H9 (cell line): ENCODE results near the gene URI1. TPM values are rescaled to one million over a fixed set of nuclear protein-coding genes. Genes with fewer than 3 reads are reported as not detected.

Experiments used
- DNase-seq: peaks from one replicate; pipeline ENCODE4 v3.0.0-alpha.2; 2017
- H2AFZ ChIP-seq: one replicate; pipeline ENCODE4 v1.6.1; 2013; ENCODE audit warnings: mild to moderate bottlenecking, low read length, control low read depth, moderate library complexity
- H2AK5ac ChIP-seq: 2 replicates; pipeline ENCODE4 v1.6.1; 2013; ENCODE audit warnings: low read length, control low read depth, mixed read lengths; ENCODE audit not compliant: insufficient read length
- H2BK120ac ChIP-seq: one replicate; pipeline ENCODE4 v1.6.1; 2013; ENCODE audit warnings: low read depth, mild to moderate bottlenecking, low read length, control low read depth, inconsistent platforms; ENCODE audit not compliant: poor library complexity, severe bottlenecking
- H2BK12ac ChIP-seq: 2 replicates; pipeline ENCODE4 v1.6.1; 2013; ENCODE audit warnings: low read length, control low read depth, mixed read lengths, low read depth; ENCODE audit not compliant: insufficient read length
- H2BK15ac ChIP-seq: 2 replicates; pipeline ENCODE4 v1.6.1; 2013; ENCODE audit warnings: low read depth, low read length, control low read depth
- H2BK20ac ChIP-seq: one replicate; pipeline ENCODE4 v1.6.1; 2013; ENCODE audit warnings: low read depth, mild to moderate bottlenecking, low read length, control low read depth, inconsistent platforms; ENCODE audit not compliant: poor library complexity, severe bottlenecking
- H2BK5ac ChIP-seq: 2 replicates; pipeline ENCODE4 v1.6.1; 2013; ENCODE audit warnings: low read length, control low read depth, mixed read lengths; ENCODE audit not compliant: insufficient read length
- H3K14ac ChIP-seq: 2 replicates; pipeline ENCODE4 v1.6.1; 2013; ENCODE audit warnings: low read length, control low read depth; ENCODE audit not compliant: insufficient read depth
- H3K18ac ChIP-seq: 2 replicates; pipeline ENCODE4 v1.6.1; 2013; ENCODE audit warnings: low read depth, mild to moderate bottlenecking, mixed read lengths, low read length, control low read depth; ENCODE audit not compliant: insufficient read length
- H3K23ac ChIP-seq: 2 replicates; pipeline ENCODE4 v1.6.1; 2013; ENCODE audit warnings: low read length, control low read depth, mixed read lengths, low read depth; ENCODE audit not compliant: insufficient read length
- H3K23me2 ChIP-seq: 2 replicates; pipeline ENCODE4 v1.6.1; 2013; ENCODE audit warnings: low read depth, mild to moderate bottlenecking, mixed read lengths, low read length, control low read depth; ENCODE audit not compliant: insufficient read length, poor library complexity, severe bottlenecking
- H3K27ac ChIP-seq: 2 replicates; pipeline ENCODE4 v1.5.1; 2013; ENCODE audit warnings: low read length, control low read depth, mixed read lengths, low read depth; ENCODE audit not compliant: insufficient read length
- H3K27me3 ChIP-seq: 2 replicates; pipeline ENCODE4 v1.6.1; 2013; ENCODE audit warnings: low read length, control low read depth, inconsistent platforms; ENCODE audit not compliant: insufficient read depth
- H3K4ac ChIP-seq: 2 replicates; pipeline ENCODE4 v1.6.1; 2013; ENCODE audit warnings: low read depth, mild to moderate bottlenecking, control low read depth, inconsistent platforms, low read length, moderate library complexity
- H3K4me1 ChIP-seq: 2 replicates; pipeline ENCODE4 v1.6.1; 2013; ENCODE audit warnings: low read length, control low read depth, inconsistent platforms; ENCODE audit not compliant: insufficient read depth
- H3K4me2 ChIP-seq: 2 replicates; pipeline ENCODE4 v1.6.1; 2013; ENCODE audit warnings: low read length, control low read depth, mixed read lengths; ENCODE audit not compliant: insufficient read length, insufficient read depth
- H3K56ac ChIP-seq: 2 replicates; pipeline ENCODE4 v1.6.1; 2013; ENCODE audit warnings: low read depth, mild to moderate bottlenecking, mixed read lengths, low read length, control low read depth; ENCODE audit not compliant: insufficient read length
- H3K79me1 ChIP-seq: 2 replicates; pipeline ENCODE4 v1.6.1; 2013; ENCODE audit warnings: low read depth, mild to moderate bottlenecking, moderate library complexity, low read length, control low read depth, inconsistent platforms; ENCODE audit not compliant: insufficient read depth, poor library complexity, severe bottlenecking
- H3K79me2 ChIP-seq: 2 replicates; pipeline ENCODE4 v1.6.1; 2013; ENCODE audit warnings: low read length, control low read depth, inconsistent platforms; ENCODE audit not compliant: insufficient read depth
- H3K9ac ChIP-seq: 2 replicates; pipeline ENCODE4 v1.6.1; 2013; ENCODE audit warnings: low read length, control low read depth, mixed read lengths; ENCODE audit not compliant: insufficient read length; ENCODE audit errors: extremely low read depth
- H3K9me3 ChIP-seq: one replicate; pipeline ENCODE4 v1.6.1; 2013; ENCODE audit warnings: low read depth, low read length, inconsistent platforms; ENCODE audit not compliant: control insufficient read depth
- H3T11ph ChIP-seq: one replicate; pipeline ENCODE4 v1.6.1; 2013; ENCODE audit warnings: mild to moderate bottlenecking, low read length, control low read depth, inconsistent platforms
- H4K20me1 ChIP-seq: one replicate; pipeline ENCODE4 v1.6.1; 2013; ENCODE audit not compliant: control insufficient read depth, insufficient read length, insufficient read depth
- H4K5ac ChIP-seq: 2 replicates; pipeline ENCODE4 v1.6.1; 2013; ENCODE audit warnings: low read depth, mild to moderate bottlenecking, mixed read lengths, low read length, control low read depth; ENCODE audit not compliant: insufficient read length
- H4K8ac ChIP-seq: replicated peaks from 2 replicates; pipeline ENCODE4 v1.6.1; 2013; ENCODE audit warnings: low read length, control low read depth, mixed read lengths, low read depth; ENCODE audit not compliant: insufficient read length
- H4K91ac ChIP-seq: 2 replicates; pipeline ENCODE4 v1.6.1; 2013; ENCODE audit warnings: low read depth, mild to moderate bottlenecking, moderate library complexity, mixed read lengths, low read length, control low read depth; ENCODE audit not compliant: insufficient read length
- H3K27ac Mint-ChIP-seq, 3 experiments: 2 replicates in 2 of 3; 3 replicates in 1 of 3; pipeline ENCODE4 v1.8.0; 2020 to 2021; ENCODE audit warnings: mixed read lengths in 3 of 3, mild to moderate bottlenecking in 1 of 3, moderate library complexity in 1 of 3
- H3K27me3 Mint-ChIP-seq: 2 replicates; pipeline ENCODE4 v1.8.0; 2021; ENCODE audit warnings: low read depth, mild to moderate bottlenecking, moderate library complexity, mixed read lengths
- H3K36me3 Mint-ChIP-seq, 3 experiments: 2 replicates in 2 of 3; 3 replicates in 1 of 3; pipeline ENCODE4 v1.8.0; 2020 to 2021; ENCODE audit warnings: low read depth in 3 of 3, mixed read lengths in 3 of 3; ENCODE audit not compliant: insufficient read depth in 1 of 3
- H3K4me1 Mint-ChIP-seq, 2 experiments: 2 replicates each; pipeline ENCODE4 v1.8.0; 2020; ENCODE audit warnings: mixed read lengths in 2 of 2
- H3K4me3 Mint-ChIP-seq, 2 experiments: 2 replicates in 1 of 2; 3 replicates in 1 of 2; pipeline ENCODE4 v1.8.0; 2020 to 2021; ENCODE audit warnings: mild to moderate bottlenecking in 2 of 2, mixed read lengths in 2 of 2, moderate library complexity in 1 of 2
- H3K9me3 Mint-ChIP-seq, 2 experiments: 2 replicates in 1 of 2; 3 replicates in 1 of 2; pipeline ENCODE4 v1.8.0; 2020; ENCODE audit warnings: mild to moderate bottlenecking in 2 of 2, mixed read lengths in 2 of 2, moderate library complexity in 1 of 2
- CTCF ChIP-seq: fragments of 200-600 bp; sonication (generic); conservative IDR thresholded peaks from 3 replicates; pipeline ENCODE4 v1.8.0; 2021; ENCODE audit warnings: antibody characterized with exemption, mild to moderate bottlenecking
- WGBS: extraction: QIAGEN DNeasy Blood & Tissue Kit; methylation state at CpG from one replicate; pipeline ENCODE4 v1.1.7; 2013; ENCODE audit warnings: missing lambda C conversion rate, low lambda C conversion rate, mixed read lengths; ENCODE audit not compliant: insufficient read length; ENCODE audit errors: extremely low coverage; 5-methylcytosine and 5-hydroxymethylcytosine counted together
- total RNA-seq: library from RNA; stranded (reverse); gene quantifications from 2 replicates; pipeline ENCODE4 v1.2.1, GENCODE V29; 2021

The URI1 gene
- total RNA-seq, 1 experiment from 2014 or later, result 54.3 TPM

GRCh38 chr19:29952646-29953045, 10.6 kb downstream of the URI1 start:
- Histone ChIP-seq H2BK12ac (no peak overlapping the region), H3K9me3 (no peaks in the 10 kb centered on the region), H3K56ac (no peak overlapping the region), H3K27me3 (no peaks in the 10 kb centered on the region), H3T11ph (no peak overlapping the region), H2BK120ac (no peak overlapping the region), H4K20me1 (no peaks in the 10 kb centered on the region), H3K27ac (no peak overlapping the region), H3K79me2 (peaks cover 7% of the 10 kb centered on the region; the same call in 1 of the 2 replicates), H3K79me1 (peaks cover 2% of the 10 kb centered on the region), H2BK5ac (no peak overlapping the region), H3K9ac (no peak overlapping the region), H2BK15ac (no peak overlapping the region), H2AFZ (no peak overlapping the region), H3K4me2 (no peak overlapping the region), H3K18ac (no peak overlapping the region), H3K23ac (no peak overlapping the region), H2BK20ac (no peak overlapping the region), H4K5ac (no peak overlapping the region), H3K14ac (no peak overlapping the region), H3K23me2 (no peaks in the 10 kb centered on the region), H3K4ac (no peak overlapping the region), H2AK5ac (no peak overlapping the region), H4K8ac (no peak overlapping the region), H3K4me1 (no peaks in the 10 kb centered on the region), H4K91ac (no peak overlapping the region)
- no peak overlapping the region for H3K4me3 Mint-ChIP-seq
- H3K27ac Mint-ChIP-seq, result peak overlapping the region; percentile 1 to 83 (median 31); a peak in 2 of 7 replicates
- no peak for TF ChIP-seq CTCF
- peaks cover 6 to 10% of the 10 kb centered on the region in 2 experiments for H3K4me1 Mint-ChIP-seq
- peaks cover 15 to 17% of the 10 kb centered on the region in 2 experiments; a peak in 4 of 5 replicates for H3K9me3 Mint-ChIP-seq
- peaks cover 14 to 37% (median 30%) of the 10 kb centered on the region in 3 experiments for H3K36me3 Mint-ChIP-seq
- H3K27me3 Mint-ChIP-seq, result no peaks in the 10 kb centered on the region
- no peak for DNase-seq
- WGBS, result no CpG with 5 or more reads among the region's 4 CpGs
